HG02884 (cell line): Measurements from ENCODE around the gene PAF1.

Source experiments
- ATAC-seq: cut with Tn5 transposase; IDR thresholded peaks from one replicate; pipeline ENCODE4 v1.9.1; 2021; ENCODE audit warnings: mild to moderate bottlenecking, moderate library complexity; ENCODE audit not compliant: unreplicated experiment

Gene PAF1

DNA sequence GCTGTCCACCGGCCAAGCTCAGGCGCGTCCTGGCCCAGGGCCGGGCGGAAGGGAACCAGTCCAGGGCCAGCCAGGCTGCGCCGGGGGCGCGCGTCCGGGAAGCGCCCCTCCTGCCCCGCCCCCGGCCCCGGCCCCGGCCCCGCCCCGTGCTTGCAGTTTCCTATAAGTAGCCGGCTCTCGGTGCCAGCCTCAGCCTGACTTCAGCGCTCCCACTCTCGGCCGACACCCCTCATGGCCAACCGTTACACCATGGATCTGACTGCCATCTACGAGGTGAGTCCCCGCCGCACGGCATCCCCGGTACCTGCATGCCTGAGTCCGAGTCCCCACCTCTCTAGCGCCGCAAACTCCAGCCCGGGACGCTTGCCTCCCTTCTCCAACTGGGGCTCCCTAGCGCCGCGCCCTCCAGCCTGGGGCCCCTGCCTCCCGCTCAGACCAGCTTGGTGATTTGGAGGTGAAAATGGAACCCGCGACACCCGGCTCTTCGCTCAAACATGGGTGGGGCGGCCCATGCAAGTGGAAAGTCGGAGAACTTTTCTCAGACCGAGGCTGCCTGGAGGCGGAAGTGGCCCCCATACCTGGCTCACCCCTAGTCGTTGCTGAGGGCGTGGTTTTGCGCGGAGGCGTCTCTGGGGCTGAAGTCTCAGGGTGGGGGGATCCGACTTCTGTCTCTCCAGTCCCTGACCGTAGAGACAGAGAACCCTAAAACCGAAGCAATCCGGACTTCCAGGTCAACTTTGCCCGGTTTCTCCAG, 15.9 kb upstream of the PAF1 start, which contains the start of gene ZFP36:
TSS of gene ZFP36 (plus strand) at position 192 of the 754 bp plus-strand sequence. CDS start at position 250, 58 bp downstream.
- ATAC-seq = no peak

DNA sequence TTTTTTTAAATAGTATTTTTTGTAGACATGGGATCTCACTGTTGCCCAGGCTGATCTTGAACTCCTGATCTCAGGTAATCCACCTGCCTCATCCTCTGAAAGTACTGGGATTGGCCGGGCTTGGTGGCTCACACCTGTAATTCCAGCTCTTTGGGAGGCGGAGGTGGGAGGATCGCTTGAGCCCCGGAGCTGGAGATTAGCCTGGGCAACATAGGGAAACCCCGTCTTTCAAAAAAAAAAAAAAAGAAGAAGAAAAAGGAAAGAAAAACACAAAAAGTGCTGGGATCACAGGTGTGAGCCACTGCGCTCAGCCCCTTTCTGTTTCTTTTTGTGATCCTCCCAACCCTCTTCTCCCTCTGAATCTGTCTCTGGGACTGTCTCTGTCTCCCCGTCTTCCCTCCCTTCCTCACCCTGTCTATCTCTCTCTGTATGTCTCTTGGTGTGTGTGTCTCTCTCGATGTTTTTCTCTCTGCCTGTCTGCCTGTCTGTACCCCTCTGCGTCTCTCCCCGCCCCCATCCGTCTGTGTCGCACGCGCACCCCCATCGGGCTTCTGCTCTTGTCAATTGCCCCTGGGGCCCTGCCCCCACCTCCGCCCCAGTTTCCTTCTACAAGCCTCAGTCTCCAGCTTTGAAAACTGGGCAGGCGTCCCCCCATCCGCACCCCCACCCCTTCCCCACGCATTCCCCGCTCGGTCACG, 15.2 kb upstream of the PAF1 start:
- no peak for ATAC-seq

DNA sequence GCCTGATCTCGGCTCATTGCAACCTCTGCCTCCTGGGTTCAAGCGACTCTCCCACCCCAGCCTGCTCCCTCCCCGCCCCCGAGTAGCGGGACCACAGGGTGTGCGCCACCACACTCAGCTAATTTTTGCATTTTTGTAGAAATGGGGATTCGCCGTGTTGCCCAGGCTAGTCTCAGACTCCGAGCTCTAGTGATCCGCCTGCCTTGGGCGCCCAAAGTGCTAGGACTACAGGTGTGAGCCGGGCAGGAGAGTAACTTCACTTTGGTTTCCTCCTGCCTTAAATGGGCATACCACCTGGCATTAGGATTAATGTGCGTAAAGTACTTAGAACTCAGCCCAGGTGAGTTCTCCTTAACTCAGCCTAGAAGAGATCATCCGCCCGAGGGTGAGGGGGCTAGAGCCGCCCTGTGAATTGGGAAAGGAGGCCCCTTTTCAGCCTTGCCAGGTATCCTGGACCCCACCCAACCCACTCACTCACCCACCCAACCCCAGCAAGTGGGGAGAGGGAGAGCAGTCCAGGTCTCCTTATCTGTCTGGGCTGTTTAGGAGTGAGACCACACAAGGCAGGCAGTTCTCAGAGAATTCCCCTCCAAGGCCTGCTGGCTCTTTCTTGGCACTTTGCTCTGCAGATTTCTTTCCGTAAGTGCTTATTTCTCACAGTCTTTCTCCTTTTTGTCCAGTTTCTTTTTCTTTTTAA, 14.5 kb upstream of the PAF1 start:
- ATAC-seq = no peak

DNA sequence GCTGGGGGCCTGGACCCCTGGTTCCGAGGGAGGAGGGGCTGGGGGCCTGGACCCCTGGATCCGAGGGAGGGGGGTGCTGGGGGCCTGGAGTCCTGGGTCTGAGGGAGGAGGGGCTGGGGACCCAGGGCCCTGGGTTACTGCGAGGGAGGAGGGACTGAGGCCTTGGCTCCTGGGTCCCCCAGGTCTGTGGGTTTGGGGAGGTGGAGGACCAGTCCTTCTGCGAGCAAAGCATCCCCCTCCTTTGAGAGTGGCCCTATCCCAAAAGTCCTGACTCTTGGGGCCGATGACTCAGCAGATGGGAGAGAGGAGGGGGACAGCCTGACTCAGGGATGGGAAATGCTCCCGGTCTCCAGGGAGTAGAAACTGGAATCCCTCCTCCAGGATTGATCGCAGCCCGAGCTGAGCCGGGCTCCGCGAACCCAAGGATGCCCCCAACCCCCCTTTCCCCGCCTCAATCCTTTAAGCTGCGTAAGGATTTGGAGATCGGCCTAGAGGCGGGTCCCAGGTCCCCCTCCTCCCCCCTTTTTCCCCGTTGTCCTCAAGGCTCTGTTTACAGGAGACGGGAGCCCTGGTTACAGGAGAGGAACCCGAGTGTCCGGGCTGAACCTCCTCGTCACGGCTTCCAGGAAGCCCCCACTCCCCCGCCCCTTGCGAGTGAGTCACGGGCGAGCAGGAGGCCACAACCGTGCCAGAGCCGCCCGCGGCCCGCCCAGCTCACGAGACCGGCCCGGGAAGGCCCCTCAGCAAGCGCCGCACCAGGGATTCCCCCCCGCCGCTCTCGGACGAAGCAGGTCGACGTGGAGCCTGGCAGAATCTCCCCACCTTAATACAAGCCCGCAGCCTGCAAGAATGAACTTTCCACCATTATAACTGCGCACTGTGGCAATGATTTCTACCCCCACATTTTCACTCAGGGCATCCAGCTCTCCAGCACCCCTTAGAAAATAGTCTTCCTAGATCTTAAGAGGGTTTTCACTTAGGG, 12.7 kb upstream of the PAF1 start:
- no peak for ATAC-seq

DNA sequence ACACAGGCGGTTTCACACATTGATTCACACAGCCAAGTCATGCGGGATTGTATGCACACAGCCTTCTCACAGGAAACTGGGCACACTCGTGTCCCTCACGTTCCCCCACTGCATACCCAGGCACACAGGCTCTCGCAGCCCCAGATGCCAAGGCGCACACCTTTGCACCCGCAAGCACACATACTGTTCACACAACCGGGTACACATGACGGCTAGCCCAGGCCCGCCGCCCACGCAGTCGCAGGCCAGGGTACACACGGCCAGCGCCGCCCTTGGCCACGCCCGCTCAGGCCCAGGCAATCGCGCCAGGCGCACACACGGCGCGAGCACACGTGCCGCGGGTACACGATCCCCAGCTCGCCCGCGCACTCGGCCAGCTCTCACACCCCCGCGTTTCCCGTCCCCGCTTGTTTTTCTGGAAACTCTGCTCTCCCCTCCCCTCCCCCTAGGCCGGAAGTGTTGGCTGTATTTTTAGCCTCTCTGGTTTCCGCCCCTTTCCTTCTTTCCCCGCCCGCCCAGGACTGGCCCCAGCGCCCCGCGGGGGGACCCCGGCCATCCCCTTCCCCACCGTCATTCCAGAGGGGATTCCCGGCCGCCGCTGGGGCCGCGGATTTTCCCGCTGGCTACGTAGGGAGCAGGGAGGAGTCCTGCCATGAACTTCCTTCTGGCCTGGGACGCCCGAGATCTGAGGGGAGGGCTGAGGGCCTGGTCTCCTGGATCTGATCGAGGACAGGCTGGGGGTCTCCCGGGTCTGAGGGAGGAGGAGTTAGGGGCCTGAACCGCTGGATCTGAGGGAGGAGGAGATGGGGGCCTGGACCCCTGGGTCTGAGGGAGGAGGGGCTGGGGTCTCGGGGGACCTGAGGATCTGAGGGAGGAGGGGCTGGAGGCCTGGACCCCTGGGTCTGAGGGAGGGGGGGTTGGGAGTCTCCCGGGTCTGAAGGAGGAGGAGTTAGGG, 11.7 kb upstream of the PAF1 start:
- no peak for ATAC-seq

DNA sequence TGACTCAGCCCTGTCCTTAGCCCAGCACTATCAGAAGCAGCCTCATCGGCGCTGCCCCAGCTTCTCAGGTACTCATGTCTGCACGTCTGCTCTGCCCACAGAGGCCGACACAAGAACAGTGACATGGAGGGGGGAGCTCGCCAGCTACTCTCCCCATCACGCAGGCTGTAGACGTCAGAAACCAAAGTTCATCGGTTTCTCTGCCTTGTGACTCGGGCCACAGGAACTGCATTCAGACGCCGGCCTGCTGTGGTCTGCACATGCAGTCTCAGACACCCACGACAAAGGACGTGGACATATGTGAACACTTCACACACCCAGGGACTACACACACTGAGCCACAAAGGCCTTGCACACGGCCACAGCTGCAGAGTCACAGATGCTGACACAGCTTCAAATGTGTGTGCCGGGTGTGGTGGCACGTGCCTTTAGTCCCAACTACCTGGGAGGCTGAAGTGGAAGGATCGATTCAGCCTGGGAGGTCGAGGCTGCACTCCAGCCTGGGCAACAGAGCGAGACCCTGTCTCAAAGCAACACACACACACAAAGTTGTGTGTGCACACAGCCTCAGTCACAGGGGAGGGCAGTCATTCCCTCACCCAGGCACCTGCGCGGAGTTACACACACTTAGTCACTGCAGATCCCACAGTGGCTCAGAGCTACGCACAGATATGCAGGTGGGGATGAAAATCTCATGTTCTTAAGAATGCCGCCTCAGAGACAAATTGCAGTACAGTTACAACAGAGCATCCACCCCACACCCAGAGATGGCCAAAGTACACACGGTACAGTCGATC, 10.8 kb upstream of the PAF1 start:
- no peak for ATAC-seq

DNA sequence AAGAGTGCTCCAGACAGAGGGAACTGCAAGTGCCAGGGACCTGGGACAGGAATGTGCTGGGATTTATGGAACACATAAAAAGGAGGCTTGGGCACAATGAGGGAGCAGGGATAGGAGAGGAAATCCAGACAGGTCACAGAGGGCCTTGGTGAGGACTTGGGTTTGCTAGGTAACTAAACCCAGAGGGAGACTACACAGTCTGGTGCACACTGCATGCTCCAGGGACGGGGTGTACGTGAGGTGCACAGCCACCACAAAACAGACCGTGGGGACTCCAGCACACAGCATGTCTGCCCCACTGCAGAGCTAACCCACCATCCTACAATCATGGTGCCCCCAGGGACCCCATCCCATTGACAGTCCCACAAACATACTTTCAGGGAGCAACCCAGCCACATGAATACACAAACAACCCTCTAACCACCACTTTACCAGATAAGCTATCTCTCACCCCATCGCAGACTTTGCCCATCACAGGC, 10.2 kb upstream of the PAF1 start:
- ATAC-seq = no peak

DNA sequence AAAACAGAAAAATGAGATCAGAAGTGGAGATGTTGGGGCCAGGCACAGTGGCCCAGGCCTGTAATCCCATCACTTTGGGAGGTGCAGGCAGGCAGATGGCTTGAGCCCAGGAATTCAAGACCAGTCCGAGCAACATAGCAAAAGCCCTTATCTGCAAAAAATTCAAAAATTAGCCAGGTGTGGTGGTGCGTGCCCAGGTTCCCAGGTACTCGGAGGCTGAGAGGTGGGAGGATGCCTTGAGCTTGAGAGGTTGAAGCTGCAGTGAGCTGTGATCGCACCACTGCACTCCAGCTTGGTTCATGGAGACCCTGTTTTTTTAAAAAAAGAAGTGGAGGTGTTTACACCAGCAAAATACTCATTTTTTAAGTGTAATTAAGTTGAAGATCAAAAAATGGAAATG, 9.2 kb upstream of the PAF1 start:
- ATAC-seq = no peak

DNA sequence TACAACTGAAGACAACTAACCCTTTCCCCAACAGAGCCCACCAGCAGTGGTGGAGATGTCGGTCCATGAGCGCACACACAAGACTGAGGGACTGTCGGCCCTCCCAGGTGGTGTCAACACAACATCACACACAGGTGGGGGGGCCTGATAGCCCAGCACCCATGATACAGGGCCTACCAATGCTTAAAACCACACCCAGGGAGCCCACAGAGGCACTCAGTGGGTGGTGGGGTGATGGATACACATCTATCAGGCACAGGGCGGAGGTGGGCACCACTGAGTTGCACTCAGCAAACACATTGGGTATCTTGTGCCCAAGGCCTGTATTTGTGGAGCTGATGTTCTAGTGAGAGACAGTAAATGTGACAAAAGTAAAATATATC, 8.8 kb upstream of the PAF1 start:
- ATAC-seq = no peak

DNA sequence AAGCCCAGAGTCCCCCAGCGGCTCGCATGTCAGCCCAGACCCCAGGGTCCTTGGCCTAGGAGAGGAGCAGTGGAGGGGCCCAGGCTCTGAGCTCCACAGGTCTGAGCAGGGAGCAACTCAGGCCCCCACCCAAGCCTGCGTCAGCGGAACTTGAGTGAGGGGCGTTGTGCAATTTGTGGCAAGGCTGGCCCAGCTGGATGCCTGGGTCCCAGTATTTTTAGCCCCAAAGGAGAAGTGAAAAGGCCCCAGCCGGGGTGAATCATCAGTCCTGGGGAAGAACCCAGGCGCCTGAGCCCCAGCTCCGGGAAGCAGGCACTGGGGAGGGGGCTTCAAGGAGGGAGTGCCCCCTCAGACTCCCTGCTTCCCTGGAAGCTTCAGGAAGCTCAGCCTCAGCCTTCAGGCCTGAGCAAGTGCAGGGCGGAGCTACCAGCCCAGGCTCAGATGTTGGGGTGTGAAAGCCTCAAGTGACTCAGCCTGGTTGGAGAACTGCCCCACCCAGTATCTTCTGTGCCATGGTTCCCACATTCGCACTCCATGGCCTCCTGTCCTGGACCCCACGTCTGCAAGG, 7.5 kb upstream of the PAF1 start:
- no peak for ATAC-seq

DNA sequence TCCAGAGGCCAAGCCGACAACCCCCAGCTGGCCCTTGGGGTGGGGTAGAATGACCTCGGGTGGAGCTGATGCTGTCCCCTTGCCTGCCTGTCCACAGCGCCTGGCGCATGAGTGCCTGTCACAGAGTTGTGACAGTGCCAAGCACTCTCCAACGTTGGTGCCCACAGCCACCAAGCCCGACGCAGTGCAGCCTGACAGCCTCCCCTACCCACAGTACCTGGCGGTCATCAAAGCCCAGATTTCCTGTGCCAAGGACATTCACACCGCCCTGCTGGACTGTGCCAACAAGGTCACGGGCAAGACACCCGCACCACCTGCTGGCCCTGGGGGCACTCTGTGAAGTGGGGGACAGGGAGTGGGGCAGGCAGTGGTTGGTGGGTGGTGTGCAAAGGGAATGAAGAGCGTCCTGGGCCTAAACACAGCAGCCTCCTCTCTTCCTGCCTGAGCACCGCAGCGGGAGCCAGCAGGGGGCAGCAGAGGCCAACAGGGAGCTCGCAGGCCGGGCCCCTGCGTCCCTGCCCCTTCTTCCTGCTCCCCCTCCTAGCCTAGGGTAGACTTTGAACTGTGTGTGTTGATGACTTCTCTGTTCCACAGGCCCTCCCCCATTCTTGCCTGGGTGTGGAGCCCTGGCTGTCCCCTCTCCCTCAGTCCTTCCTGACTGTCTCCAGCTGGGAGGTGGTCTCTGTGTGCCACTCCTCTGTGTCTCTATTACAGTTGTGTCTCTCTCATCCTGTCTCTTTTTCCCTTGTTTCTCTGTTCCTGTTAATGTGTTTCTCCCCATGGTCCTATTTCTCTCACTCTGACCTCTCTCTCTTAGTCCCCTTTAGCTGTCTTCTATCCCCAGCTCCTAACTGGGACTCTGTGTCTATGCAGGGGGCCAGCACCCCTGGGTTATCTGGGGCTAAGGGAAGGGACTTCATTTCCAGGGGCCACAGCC, 6.7 kb upstream of the PAF1 start:
- no peak for ATAC-seq

DNA sequence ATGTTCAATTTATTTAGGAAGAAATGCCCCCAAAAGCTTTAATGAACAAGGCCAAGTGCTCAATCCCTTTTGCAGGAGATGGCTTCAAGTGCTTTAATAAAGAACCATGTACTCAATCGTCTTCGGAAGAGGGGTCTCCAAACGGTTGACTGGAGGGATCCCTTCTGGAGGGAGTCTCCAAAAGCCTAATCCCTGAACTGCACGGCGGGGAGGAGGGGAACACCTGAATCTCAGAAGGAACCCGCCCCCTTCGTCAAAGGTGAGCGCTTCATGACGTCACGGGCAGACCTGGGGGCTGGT, 505 bp downstream of the PAF1 start:
- no peak for ATAC-seq

DNA sequence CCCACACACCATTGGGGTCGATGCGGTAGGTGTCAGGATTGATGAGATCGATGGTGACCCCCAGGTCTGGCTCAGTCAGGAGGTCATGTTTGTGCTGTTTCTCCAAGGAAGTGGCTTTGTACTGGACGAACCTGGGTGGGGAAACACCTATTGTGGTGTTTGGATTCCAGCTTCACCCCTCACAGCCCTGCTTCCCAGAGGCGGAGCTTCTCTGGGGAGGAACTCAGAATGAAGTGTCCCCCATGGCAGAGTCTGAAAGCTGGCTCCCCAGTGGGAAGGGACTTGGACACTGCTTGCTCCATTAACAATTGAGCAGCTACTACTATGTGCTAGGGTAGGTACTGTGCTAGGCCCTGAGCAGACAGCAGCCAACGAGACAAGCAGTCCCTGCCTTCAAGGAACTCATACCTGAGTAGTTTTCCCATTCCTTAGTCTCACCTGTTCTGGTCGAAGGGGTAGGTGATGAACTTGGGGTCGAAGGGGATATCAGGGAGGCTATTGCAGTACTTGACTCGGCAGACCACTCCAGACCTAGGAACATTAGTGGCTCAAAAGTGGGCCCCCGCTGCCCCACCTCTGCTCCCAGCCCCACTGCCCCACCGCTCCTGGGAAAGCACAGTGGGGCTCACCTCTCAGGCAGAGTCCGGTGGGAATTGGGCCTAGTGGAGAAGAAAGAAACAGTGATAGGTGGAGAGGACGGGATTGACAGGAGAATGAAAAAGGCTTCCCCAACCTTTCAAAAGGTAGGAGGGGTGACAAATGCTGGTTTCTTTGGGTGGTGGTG, 1.1 kb downstream of the PAF1 start:
- no peak for ATAC-seq

DNA sequence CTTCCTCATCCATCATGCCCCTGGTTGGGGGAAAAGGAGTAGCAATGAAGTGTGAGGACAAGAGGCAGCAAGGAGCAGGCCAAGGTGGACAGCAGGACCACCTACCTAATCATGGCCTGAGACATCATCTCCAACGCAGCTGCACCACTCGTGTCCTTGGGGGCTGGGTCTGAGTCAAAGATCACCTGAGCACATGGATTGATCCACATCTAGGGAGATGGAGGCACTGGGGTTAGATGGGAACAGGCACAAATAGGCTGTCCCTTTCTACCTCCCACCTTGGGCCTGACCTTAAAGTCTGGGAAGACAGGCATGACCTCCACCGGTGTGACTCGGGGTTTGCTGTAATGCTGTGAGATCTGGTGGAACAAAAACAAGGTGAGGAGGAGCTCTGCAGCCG, 2.2 kb downstream of the PAF1 start:
- no peak for ATAC-seq

DNA sequence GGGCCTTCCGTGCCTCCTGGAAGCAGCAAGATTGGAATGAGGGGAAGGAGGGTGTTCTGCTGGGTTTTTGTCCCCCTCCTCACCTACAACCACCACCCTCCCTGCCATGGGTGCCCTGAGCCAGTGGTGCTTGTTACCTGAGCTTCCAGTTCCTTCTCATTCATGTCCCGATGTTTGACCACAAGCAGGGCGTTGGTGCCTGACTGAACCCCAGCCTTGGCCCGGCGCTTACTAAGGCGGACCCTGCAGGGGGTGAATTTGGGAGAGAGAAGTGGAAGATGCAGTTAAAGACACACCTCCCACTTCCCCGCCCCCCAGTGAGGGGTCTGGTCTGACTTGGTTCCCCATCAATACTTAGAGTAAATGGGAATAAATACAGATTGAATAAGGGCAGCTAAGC, 4.3 kb downstream of the PAF1 start:
- ATAC-seq = no peak

DNA sequence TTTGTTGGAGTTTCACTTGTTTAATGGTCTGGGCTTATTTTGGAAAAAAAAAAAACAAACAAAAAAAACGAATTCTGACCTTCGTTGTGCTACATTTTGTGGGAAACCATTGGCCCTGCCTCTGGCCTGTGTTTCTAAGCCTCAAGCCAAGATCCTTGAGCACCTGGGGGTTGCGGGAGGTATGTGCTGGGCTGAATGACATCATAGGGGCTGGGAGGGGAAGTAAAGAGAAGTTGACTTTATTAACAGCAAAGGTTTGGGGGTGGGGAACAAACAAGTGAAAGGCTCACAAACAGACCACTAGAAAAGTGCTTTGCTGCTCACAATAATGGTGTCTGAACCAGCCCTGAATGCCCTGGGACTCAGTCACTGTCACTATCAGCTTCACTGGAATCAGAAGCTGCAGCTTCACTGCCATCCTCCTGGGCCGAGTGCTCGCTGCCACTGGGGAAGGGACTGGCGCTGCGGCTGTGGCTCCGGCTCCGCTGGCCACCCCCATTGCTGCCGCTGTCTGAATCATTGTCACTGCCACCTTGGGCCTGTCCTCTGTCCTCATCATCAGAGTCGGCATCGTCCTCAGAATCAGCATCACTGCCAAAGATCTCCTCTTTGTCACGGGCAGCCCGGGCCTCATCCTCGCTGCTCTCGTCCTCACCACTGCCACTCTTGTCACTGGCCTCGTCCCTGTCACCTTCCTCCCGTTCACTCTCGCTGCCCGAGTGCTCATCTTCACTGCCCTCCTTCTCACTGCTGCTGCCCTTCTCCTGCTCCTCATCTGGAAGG, 5.1 kb downstream of the PAF1 start:
- ATAC-seq = no peak
